GM12872 (cell line): ENCODE results near the gene ADAMTSL4.

Experiments
- TF ChIP-seq, protein P1 (sequence below): IDR thresholded peaks from 3 replicates; pipeline ENCODE4 v1.5.1; 2011; ENCODE audit warnings: low read depth, mild to moderate bottlenecking, low read length, moderate library complexity; ENCODE audit not compliant: insufficient read depth

ADAMTSL4 gene

DNA sequence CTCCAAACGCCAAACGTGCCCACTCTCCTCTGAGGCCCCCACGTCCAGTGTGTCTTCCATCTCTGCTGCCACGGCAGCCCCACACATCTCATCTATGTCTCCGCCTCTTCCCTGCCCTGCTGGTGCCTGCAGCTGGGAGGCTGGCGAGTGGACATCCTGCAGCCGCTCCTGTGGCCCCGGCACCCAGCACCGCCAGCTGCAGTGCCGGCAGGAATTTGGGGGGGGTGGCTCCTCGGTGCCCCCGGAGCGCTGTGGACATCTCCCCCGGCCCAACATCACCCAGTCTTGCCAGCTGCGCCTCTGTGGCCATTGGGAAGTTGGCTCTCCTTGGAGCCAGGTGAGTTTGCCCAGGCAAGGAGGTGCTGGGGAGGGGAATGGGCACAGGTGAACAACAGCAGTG lies 8.6 kb downstream of the ADAMTSL4 start:
- TF ChIP-seq, protein P1, sequence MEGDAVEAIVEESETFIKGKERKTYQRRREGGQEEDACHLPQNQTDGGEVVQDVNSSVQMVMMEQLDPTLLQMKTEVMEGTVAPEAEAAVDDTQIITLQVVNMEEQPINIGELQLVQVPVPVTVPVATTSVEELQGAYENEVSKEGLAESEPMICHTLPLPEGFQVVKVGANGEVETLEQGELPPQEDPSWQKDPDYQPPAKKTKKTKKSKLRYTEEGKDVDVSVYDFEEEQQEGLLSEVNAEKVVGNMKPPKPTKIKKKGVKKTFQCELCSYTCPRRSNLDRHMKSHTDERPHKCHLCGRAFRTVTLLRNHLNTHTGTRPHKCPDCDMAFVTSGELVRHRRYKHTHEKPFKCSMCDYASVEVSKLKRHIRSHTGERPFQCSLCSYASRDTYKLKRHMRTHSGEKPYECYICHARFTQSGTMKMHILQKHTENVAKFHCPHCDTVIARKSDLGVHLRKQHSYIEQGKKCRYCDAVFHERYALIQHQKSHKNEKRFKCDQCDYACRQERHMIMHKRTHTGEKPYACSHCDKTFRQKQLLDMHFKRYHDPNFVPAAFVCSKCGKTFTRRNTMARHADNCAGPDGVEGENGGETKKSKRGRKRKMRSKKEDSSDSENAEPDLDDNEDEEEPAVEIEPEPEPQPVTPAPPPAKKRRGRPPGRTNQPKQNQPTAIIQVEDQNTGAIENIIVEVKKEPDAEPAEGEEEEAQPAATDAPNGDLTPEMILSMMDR = no peak

DNA sequence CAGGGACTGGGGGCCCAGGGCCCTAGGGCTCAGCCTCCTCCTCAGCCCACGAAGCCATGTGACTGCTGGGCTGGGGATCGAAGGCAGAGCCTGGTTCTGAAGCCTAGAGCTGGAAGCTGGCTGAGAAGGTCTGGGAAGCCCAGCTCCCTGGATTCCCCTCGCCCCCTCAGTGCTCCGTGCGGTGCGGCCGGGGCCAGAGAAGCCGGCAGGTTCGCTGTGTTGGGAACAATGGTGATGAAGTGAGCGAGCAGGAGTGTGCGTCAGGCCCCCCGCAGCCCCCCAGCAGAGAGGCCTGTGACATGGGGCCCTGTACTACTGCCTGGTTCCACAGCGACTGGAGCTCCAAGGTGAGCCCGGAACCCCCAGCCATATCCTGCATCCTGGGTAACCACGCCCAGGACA lies 9.1 kb downstream of the ADAMTSL4 start:
- TF ChIP-seq, protein P1 = no peak

DNA sequence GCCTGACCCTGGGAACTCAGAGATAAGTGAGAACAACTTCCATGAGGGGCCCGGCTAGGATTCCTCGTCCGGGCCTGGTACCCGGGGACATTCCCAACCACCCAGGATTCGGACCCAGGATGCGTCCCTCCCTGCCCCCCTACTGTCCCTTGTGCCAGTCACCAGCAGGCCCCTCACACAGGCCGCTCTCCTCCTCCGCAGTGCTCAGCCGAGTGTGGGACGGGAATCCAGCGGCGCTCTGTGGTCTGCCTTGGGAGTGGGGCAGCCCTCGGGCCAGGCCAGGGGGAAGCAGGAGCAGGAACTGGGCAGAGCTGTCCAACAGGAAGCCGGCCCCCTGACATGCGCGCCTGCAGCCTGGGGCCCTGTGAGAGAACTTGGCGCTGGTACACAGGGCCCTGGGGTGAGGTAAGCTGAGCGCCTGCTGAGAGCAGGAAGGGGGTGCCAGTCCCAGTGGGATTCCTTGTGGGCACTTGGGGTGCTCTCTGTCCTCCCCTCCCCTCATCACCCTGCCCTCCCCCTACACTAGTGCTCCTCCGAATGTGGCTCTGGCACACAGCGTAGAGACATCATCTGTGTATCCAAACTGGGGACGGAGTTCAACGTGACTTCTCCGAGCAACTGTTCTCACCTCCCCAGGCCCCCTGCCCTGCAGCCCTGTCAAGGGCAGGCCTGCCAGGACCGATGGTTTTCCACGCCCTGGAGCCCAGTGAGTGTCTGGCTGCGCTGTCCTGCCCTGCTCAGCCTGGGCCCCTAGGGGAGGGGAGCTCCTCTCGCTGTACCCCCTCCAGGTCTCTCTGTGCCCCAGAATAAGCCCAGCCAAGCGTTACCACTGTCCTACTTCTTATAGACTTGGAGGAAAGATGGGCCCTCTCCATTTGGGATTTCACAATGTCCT lies 9.8 kb downstream of the ADAMTSL4 start:
- TF ChIP-seq, protein P1 = no peak

DNA sequence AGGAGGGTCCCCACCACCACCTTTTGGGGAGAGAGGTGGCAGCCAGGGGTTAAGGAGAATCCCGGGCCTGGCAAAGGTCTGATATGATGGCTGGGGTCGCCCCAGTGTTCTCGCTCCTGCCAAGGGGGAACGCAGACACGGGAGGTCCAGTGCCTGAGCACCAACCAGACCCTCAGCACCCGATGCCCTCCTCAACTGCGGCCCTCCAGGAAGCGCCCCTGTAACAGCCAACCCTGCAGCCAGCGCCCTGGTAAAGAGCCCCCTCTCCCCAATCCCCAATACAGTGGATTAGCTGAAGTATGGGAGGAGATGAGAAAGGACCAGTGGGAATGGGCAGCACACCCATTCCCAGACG lies 10.4 kb downstream of the ADAMTSL4 start:
- TF ChIP-seq, protein P1 = no peak

DNA sequence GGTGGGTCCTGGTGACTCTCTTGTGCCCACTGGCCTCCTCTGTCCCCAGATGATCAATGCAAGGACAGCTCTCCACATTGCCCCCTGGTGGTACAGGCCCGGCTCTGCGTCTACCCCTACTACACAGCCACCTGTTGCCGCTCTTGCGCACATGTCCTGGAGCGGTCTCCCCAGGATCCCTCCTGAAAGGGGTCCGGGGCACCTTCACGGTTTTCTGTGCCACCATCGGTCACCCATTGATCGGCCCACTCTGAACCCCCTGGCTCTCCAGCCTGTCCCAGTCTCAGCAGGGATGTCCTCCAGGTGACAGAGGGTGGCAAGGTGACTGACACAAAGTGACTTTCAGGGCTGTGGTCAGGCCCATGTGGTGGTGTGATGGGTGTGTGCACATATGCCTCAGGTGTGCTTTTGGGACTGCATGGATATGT lies 10.8 kb downstream of the ADAMTSL4 start:
- TF ChIP-seq, protein P1 = peak; percentile 100

DNA sequence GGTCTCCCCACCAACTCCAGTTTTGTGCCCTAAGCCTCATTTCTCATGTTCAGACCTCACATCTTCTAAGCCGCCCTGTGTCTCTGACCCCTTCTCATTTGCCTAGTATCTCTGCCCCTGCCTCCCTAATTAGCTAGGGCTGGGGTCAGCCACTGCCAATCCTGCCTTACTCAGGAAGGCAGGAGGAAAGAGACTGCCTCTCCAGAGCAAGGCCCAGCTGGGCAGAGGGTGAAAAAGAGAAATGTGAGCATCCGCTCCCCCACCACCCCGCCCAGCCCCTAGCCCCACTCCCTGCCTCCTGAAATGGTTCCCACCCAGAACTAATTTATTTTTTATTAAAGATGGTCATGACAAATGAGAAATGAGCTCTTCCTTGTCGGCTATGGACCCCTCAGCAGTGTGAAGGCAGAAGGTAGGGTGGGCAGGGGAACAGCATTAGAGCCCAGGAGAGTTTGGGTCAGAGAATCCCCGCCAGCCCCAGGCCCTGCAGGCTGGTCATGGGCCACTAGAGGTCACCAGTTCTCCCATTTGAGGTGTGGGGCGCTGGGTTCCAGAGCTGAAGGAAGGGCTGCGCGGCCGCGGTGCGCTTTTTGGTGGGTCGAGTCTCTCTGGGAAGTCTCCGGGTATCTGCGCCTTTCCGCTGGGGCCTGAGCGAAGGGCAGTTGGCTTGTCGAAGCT lies 11.5 kb downstream of the ADAMTSL4 start:
- TF ChIP-seq, protein P1 = peak; percentile 95

DNA sequence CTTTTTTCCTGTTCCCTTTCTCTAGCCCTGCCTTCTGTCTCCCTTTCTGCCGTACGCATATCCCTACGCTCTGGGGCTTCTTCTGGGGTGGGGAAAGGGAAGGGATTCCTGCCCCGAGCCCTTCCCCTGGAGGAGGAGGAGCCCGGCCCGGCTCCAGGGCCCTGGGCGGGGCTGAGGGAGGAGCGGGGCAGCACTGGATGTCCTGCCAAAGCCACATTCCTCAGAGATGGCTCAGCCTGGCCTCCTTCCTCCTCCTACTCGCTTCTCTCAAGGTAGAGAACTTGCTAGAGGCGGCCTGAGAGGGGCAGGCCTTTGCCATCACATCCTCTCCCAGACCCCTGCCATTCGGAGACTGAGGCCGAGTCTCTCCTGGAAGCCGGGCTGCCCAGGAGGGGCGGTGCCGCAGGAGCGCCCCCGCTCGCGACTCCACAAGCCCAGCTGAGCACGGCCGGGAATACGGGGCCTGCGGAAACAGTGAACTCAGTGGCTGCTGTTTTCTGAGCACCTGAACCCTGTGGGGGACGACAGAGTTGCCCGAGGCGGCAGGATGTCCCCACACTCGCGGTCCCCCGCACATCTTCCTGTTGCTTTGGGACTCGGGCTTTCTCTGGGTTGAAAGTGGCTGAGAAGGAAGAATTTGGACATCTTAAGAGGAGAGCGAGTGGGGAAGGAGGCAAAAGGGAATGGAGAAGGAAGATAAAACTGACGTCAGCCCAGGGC lies 12.2 kb downstream of the ADAMTSL4 start:
- TF ChIP-seq, protein P1 = no peak
